Inflammatory macrophage treated with lipopolysaccharide for 4 hours (primary cell): ENCODE results near the gene OR1E2.
"Not testable (repeated sequence)": the region's sequence is repeated elsewhere in the genome, so short reads cannot be mapped to it uniquely, and the experiment has no call there.

Experiments
- DNase-seq: peaks from one replicate; pipeline ENCODE4 v3.0.0-alpha.2; 2020

OR1E2 gene, protein sequence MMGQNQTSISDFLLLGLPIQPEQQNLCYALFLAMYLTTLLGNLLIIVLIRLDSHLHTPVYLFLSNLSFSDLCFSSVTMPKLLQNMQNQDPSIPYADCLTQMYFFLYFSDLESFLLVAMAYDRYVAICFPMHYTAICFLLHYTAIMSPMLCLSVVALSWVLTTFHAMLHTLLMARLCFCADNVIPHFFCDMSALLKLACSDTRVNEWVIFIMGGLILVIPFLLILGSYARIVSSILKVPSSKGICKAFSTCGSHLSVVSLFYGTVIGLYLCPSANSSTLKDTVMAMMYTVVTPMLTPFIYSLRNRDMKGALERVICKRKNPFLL

DNA sequence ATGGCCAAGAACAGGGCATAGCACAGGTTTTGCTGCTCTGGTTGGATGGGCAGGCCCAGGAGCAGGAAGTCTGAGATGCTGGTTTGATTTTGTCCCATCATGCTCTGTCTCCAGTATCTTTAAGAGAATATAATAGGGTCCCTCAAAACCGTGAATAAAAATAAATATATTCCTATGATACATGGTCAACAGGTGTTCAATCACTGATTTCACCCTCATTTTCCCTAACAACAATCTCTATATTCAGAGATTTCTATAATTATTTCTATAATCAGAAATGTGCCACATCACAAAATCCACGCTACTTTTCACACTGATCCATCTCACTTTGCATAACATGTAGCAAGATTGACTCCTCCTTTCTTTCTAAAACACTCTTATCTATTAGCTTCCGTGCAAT, at the start of gene OR1E2:
Gene OR1E2, minus strand, starts transcription at position 101 of the 400 bp plus-strand sequence. Its CDS starts 0 bp downstream, at position 101.
- no peak for DNase-seq

DNA sequence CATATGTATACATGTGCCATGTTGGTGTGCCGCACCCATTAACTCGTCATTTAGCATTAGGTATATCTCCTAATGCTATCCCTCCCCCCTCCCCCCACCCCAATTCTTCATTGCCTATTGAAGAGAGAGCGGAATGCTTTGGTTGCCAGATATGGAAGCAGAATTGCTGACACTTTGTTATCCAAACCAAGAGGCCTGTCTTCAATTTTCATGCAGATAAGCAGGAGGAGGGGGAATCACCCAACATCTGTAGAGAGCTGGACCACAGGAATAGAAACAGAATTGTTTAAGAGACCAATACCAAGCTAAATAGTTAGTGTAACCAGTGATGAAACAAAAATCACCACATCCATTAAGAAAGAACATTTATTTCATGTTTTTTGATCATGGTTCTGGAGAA, 49.2 kb upstream of the OR1E2 start:
- DNase-seq: no peak

DNA sequence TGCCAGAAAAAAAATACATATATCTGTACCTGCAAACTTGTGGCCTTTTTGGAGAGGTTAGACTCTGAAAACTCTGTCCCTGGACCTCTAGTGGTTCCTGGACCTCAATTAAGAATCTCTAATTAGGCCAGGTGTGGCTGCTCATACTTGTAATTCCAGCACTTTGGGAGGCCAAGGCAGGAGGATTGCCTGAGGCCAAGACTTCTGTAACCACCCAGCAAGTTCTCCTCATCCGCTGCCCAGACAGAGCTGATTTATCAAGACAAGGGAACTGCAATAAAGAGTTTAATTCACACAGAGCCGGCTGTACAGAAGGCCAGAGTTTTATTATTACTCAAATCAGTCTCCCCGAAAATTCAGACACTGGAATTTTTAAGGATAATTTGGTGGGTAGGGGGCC, 46.3 kb upstream of the OR1E2 start:
- no peak for DNase-seq

DNA sequence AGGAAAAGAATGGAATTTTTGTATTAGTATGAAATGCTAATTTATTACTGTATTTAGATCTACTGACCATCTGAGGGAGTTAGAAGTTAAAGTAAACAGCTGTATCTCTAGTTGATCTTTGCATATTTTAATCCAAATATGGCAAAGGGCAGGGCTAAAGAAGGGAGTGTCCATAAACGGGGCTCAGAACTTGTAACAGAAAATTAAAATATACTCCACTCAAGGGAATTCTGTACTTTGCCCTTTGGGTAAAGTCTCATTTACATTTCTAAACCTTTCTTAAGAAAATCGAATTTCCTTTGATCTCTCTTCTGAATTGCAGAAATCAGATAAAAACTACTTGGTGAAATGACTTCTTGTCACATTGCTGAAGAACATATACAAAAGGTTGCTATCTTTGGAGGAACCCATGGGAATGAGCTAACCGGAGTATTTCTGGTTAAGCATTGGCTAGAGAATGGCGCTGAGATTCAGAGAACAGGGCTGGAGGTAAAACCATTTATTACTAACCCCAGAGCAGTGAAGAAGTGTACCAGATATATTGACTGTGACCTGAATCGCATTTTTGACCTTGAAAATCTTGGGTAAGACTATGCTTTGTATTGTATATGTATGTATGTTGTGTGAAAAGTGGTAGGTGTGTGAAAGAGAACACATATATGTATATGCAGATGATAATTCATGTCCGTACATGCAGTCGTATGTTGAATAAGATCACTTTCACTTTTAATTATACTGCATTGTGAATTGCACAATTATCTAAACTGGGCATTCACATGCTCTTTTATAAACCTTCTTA, 42.4 kb upstream of the OR1E2 start, which contains the start of gene ASPA:
Gene ASPA, plus strand, starts transcription at position 186 of the 799 bp plus-strand sequence. Its CDS starts 163 bp downstream, at position 349.
- DNase-seq: peak; percentile 1

DNA sequence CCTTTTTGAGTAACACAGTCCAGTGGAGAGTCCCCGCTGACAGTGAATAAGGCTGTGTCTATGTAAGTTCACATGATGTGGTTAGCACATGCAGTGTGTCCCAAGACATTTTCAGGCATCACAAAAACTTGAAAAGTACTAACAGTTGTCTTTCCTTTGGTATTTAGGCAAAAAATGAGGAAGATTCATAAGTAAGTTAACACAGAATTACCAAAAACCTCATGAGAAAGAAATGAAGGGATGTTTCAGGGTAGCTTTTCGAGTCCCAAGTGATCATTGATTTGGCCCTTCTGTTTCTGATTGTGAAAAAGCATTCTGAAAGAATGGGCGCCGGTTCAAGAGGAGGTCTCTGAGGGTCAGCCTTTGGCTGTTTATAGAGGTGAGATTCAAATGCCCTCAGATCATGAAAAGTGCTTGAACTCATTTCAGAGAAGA, 41.6 kb upstream of the OR1E2 start:
- no peak for DNase-seq

DNA sequence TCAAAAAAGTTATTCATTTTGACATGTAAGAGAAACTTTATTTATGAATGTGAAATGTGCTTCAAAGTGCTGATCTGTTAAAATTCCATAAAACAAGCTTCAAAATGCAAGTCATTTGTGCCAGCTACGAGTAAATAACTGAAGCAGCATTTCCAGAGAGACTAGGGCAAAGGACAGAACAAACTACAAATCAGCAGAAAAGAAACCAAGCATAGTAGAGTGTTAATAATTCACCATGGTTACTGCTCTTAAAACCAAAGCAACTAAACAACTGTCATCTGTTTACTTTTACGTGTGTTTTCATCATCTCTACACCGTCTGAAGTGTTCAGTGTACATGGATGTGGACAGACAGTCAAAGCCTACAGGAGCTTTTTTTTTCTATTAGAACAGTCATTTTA, 40.6 kb upstream of the OR1E2 start:
- no peak for DNase-seq

DNA sequence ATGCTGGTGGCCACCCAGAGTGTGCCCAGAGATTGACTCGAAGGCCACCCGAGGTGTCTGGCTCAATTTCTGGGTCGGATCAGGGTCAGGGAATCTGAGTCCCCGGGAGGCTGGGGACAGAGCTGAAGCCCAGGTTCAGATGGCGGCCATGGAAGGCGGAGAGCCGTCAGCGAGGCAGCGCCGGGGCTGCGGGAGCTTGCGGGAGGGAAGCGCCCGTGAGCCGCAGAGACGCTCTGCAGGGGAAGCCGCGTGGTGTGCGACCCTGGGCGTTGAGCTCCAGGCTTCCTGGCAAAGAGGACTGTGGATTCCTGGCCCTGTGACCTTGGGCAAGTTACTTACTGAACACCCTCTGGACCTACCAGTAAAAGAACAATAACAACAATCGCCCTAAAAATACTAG, 38.5 kb upstream of the OR1E2 start:
- DNase-seq: no peak

DNA sequence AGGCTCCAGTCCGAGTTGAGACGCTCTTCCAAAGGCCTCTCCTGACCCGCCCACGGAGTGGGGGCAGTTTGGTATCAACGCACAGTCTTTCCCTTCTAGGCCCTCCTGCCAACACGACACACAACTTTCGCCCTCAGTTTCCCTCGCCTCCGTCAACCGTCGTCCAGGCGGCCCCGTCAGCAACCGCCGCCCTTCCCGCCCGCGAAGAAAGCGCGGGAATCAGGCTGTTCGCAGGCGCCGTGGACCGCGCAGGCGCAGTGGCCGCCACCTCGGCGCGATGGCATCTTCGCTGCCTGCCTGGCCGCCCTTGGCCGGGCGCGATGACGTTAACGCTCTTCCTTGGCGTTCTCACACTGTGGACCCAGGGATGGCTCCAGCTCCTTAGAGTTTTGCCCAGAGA, 38.0 kb upstream of the OR1E2 start, which contains the start of gene SPATA22:
Gene SPATA22, minus strand, starts transcription at position 221 of the 400 bp plus-strand sequence. CDS start 2,494 bp downstream, outside the sequence.
- no peak for DNase-seq

DNA sequence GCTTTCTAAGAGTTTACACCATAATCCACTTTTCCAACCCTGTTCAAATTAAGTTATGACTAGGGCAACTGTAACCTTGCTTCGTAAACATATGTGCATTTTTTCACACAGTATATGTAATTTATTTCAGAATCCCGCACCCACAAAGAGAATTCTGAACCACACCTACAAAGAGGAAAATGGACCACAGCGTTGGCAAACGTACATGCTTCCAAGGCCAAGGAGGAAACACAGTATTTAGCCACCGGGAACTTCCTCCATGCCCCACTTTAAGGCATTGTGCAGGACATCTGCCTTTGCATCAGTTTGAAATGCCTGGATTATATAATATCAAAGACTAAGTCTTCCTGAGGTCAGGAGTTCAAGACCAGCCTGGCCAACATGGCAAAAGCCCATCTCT, 35.9 kb upstream of the OR1E2 start:
- DNase-seq: no peak

DNA sequence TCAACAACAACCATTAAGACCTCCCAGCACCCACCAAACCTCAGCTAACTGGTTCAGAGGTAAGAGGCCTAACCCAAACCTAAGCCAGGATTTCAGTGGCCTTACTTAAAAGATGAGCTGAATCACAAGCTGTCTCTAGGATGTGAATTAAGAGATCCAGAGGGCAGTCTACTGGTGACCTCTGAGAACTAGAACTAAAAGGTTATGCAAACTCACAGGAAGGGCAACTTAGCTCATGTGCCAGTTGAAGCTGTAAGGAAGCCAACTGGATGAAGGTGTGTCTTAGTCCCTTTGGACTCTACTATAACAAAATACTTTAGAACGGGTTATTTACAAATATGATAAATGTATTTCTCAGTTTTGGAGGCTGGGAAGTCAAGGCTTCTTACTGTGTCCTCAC, 32.7 kb upstream of the OR1E2 start:
- DNase-seq: not testable (repeated sequence)

DNA sequence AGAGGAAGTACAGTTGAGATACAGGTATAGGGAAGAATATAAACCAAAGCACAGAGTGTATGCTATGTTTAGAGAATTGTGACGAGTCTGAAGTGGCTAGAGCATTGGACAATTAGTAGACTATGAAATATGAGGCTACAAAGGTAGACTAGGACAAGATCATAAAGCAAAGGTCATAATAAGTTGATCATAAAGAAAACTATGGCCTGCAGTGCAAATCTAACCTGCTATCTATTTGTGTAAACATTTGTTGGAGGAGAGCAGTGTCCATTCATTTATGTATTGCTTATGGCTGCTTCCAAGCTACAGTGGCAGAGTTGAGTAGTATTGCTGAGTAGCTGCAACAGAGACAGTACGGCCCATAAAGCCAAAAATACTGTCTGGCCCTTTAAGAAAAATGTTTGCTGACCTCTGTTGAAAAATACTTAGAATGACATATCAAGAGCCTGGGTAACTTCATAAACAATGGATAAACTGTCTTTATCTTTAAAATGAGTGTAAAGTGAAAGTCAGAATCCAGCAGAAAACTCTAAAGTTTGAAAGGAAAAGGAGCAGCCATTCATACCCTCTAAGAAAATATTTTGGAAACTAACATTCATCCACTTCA, 14.5 kb upstream of the OR1E2 start:
- DNase-seq: no peak

DNA sequence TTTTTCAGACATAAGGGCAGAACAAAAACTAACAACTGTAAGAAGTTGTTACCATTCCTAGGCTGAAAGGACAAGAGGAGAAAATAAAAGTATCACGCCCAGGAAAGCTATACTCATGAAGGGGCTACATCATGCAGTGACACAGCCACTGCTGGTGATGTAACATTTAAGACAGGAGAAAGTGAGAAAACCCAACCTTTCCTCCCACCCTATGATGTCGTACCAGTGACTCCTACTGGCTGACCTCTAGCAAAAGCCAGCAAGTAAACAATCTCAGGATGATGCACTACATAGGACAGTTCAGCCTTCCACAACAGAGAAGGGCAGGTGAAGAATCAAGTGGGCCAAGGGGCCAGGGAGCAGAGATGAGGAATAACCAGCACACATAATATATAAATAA, 14.0 kb upstream of the OR1E2 start:
- peak; percentile 35 for DNase-seq

DNA sequence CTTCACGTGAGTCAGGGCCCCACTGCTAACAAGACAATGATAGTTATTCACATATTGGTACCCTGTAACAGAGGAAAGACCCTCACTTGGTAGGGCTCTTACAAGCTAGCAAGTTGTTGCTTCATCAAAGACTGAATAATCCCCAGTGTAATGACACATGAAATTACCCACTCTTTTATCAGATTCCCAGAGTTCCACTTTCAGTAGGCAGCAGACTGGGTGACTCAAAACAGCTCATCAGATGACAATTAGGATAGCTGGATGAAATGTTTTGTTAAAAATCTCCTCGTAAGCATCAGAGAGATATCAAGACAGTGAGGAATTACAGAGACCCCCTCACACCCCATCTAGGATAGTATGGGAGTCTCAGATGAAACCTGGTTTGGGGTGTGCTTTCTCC, 6.8 kb upstream of the OR1E2 start:
- DNase-seq: no peak

DNA sequence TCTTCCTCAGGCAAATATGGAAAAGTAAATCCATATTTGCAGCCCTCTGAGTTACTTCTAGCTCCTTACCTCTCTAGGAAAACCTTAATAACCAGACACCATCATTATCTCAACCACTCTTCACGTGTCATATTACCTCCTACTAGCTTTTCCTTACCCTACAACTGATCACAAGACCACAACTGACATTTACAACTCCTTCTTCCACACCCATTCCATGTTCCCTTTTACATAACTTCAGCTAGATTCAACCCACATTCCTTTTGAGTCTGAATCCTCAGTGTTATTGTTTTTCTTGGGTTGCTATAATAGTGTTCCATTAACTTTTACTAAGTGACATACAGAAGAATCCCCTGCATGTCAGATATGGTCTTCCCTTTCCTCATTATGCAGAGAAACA, 4.7 kb upstream of the OR1E2 start:
- no peak for DNase-seq

DNA sequence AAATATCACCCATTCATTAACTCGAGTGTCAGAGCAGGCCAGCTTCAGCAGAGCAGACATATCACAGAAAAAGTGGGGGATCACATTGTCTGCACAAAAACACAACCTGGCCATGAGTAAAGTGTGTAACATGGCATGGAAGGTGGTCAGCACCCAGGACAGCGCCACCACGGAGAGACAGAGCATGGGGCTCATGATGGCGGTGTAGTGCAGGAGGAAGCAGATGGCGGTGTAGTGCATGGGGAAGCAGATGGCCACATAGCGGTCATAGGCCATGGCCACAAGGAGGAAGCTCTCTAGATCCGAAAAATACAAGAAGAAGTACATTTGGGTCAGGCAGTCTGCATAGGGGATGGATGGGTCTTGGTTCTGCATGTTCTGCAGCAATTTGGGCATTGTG, 426 bp downstream of the OR1E2 start:
- DNase-seq: peak; percentile 20

DNA sequence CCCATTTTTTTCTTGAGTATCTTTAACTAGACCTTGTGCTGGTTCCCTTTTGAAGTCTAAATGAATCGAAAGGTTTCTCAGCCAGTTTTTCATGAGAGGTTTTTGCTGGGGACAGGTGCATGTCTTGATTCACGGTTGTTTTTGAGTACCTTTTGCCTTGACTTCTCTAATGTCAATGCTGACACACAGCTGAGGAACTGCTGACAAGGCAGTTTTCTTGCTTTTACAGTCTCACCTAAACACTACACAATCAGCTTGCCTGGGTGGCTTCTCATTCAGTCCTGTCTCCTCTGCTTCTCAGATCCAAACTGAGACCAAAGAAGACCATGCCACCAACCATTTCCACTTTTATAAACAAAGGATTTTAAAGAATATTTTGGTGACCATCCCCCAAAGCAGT, 15.4 kb downstream of the OR1E2 start:
- no peak for DNase-seq

DNA sequence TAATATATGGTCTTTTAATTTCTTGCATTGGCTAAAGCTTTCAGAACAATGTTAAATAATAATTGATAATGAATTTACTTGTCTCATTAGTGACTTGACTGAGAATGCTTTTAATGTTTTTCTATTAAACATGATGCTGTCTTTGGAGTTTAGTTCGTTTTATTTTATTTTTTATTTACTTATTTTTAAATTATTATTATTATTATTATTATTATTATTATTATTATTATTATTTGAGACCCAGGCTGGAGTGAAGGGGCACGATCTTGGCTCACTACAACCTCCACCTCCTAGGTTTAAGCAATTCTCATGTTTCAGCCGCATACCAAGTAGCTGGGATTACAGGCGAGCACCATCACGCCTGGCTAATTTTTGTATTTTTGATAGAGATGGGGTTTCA, 18.0 kb downstream of the OR1E2 start:
- DNase-seq: no peak

DNA sequence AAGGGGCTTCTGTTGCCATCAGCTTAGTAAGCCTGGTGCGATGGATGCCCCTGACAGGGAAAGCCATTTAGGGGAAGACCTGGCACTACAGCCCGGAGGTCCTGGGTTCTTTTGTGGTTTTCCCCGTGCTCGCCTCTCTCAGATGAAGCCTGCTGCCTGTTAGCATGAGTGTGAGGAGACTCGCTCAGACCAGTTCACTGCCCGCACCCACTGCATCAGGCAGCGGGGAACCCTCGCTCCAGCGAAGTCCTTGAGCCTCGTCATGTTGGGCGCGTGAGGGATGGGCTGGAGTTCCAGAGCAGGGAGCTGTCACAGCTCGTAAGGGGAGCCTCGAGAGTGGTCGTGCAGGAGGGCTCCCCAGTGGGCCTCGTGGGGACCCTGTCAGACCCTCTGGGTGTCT, 21.4 kb downstream of the OR1E2 start:
- not testable (repeated sequence) for DNase-seq

DNA sequence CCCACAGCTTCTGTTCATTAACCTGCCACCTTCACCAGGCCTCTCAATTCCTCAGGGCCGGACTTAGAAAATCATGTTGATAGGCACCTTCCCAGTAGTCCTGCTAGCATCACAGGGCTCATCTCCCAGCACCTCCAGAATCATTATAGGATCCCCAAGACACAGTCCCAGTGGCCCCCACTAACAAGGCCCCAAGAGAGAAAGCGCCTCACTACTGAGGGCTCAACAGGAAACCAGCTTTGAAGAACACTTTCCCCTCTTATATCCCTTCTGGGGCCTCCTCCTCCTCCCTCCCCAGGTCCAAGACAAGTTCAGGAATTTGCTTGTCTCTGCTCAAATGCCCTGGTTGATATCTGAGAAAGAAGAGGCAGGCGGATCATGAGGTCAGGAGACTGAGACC, 22.6 kb downstream of the OR1E2 start, which contains the start of gene OR3A3:
Gene OR3A3, plus strand, starts transcription at position 301 of the 400 bp plus-strand sequence.
- DNase-seq: no peak

DNA sequence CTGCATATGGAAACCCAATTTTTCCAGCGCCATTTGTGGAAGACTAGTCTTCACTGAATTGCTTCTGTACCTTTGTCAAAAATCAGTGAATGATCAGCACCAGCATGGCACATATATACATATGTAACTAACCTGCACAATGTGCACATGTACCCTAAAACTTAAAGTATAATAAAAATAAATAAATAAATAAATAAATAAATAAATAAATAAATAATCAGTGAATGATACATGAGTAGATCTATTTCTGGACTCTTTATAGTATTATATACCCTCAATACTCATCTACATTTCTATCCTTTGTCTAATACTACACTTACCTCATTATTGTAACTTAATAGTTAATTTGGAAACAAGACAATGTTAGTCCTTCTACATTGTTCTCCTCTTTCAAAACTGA, 29.8 kb downstream of the OR1E2 start:
- DNase-seq: not testable (repeated sequence)

DNA sequence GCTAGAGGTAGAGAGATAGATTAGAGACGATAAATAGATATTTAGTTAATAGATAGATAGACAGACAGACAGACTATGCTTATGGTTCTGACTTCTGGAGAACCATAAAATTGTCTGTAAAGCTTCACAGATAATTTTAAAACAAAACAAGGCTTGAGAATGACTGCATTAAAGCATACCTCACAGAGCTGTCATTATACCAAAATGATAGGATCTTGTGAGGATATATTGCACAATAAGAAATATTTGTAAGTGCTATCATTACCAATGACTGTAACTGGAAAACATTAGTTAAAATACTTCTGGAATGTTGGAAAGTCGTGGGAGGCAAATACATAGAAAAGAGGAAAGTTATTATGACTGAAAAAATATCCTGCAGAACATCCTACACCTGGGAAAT, 31.9 kb downstream of the OR1E2 start:
- no peak for DNase-seq

DNA sequence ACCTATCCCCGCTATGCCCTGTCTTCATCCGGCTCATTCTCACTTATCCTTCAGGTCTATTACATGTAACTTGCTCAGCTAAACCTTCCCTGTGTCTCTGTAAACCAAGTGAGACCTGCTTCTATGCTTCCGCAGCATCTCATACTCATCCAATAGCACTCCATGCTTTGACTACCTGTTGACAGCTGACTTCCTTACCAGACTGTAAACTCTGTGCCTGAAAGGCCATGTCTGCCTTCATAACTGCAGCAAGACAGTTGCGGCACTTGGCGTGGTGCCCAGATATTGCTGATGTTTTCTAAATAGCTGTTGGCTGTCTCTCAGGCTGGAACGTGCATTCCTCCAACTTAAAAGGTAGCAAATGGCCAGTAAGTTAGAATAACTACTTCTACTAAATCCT, 33.6 kb downstream of the OR1E2 start:
- no peak for DNase-seq

DNA sequence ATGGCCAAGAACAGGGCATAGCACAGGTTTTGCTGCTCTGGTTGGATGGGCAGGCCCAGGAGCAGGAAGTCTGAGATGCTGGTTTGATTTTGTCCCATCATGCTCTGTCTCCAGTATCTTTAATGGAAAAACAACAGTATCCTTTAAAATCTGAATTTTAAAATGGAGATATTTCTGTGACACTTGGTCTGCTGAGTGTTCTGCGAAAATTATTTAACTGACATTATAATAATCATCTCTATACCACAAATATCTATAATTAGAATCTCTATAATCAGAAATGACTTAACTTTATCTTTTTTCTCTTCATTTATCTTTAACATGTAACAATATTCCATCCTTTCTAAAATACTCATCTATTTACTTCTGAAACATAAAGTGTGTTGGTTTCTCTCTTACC, 35.3 kb downstream of the OR1E2 start, which contains the start of gene OR1E1:
Gene OR1E1, minus strand, starts transcription at position 101 of the 400 bp plus-strand sequence. Its CDS starts 0 bp downstream, at position 101.
- DNase-seq: no peak
